Liver (tissue), 9 donors: ENCODE data around the gene LAD1. TPM values are rescaled to one million over a fixed set of nuclear protein-coding genes. Genes with fewer than 3 reads are reported as not detected.

Source experiments
- DNase-seq: peaks from one replicate; pipeline ENCODE4 v3.0.0-alpha.2; 2017; ENCODE audit warnings: low spot score
- H3K27ac ChIP-seq, 2 donors: one replicate each; pipeline ENCODE4 v1.7.0; 2013; ENCODE audit warnings: inconsistent platforms in 2 of 2, low read length in 2 of 2, control low read depth in 1 of 2, low read depth in 1 of 2, mild to moderate bottlenecking in 1 of 2
- H3K27me3 ChIP-seq, 4 donors: one replicate each; pipeline versions ENCODE4 v1.6.1 to v1.7.0; 2013; ENCODE audit warnings: low read length in 3 of 4, inconsistent platforms in 1 of 4, mild to moderate bottlenecking in 1 of 4, moderate library complexity in 1 of 4; ENCODE audit not compliant: control insufficient read depth in 4 of 4, insufficient read depth in 4 of 4
- H3K36me3 ChIP-seq, 4 donors: one replicate each; pipeline versions ENCODE4 v1.6.1 to v1.7.0; 2013; ENCODE audit warnings: low read length in 3 of 4, mild to moderate bottlenecking in 3 of 4, low read depth in 1 of 4, moderate library complexity in 1 of 4; ENCODE audit not compliant: control insufficient read depth in 4 of 4, insufficient read depth in 3 of 4
- H3K4me1 ChIP-seq, 4 donors: one replicate each; pipeline versions ENCODE4 v1.6.1 to v1.7.0; 2013; ENCODE audit warnings: low read length in 3 of 4, mild to moderate bottlenecking in 3 of 4, moderate library complexity in 1 of 4; ENCODE audit not compliant: control insufficient read depth in 4 of 4, insufficient read depth in 4 of 4
- H3K4me3 ChIP-seq, 3 donors: one replicate each; pipeline versions ENCODE4 v1.6.1 to v1.7.0; 2013; ENCODE audit warnings: low read length in 3 of 3, control low read depth in 1 of 3, low read depth in 1 of 3, mild to moderate bottlenecking in 1 of 3
- H3K9ac ChIP-seq, 2 donors: one replicate each; pipeline ENCODE4 v1.7.0; 2013; ENCODE audit warnings: low read length in 2 of 2, mild to moderate bottlenecking in 2 of 2, moderate library complexity in 2 of 2, control low read depth in 1 of 2, low read depth in 1 of 2
- H3K9me3 ChIP-seq, 4 donors: one replicate each; pipeline versions ENCODE4 v1.6.1 to v1.7.0; 2013; ENCODE audit warnings: low read length in 3 of 4; ENCODE audit not compliant: control insufficient read depth in 4 of 4
- ATF3 ChIP-seq: IDR thresholded peaks from 2 replicates; pipeline ENCODE4 v1.6.1; 2016; ENCODE audit warnings: antibody characterized with exemption
- EGR1 ChIP-seq, 2 donors: IDR thresholded peaks; 2 replicates each; pipeline ENCODE4 v1.6.1; 2016 to 2018; ENCODE audit warnings: antibody characterized with exemption in 2 of 2, low read depth in 2 of 2
- FOXA1 ChIP-seq: IDR thresholded peaks from 2 replicates; pipeline ENCODE4 v1.6.1; 2016; ENCODE audit warnings: antibody characterized with exemption
- GABPA ChIP-seq, 2 donors: IDR thresholded peaks in 1 of 2; conservative IDR thresholded peaks in 1 of 2; 2 replicates each; pipeline ENCODE4 v1.6.1; 2016; ENCODE audit warnings: antibody characterized with exemption in 2 of 2, mild to moderate bottlenecking in 1 of 2, moderate library complexity in 1 of 2
- HNF4A ChIP-seq, 2 donors: conservative IDR thresholded peaks; 2 replicates each; pipeline ENCODE4 v1.6.1; 2016; ENCODE audit warnings: antibody characterized with exemption in 2 of 2, mild to moderate bottlenecking in 2 of 2
- HNF4G ChIP-seq: IDR thresholded peaks from 2 replicates; pipeline ENCODE4 v1.6.1; 2016; ENCODE audit warnings: antibody characterized with exemption
- JUND ChIP-seq, 2 donors: IDR thresholded peaks; 2 replicates each; pipeline ENCODE4 v1.6.1; 2016; ENCODE audit warnings: antibody characterized with exemption in 2 of 2
- MAX ChIP-seq: IDR thresholded peaks from 2 replicates; pipeline ENCODE4 v1.6.1; 2016; ENCODE audit warnings: antibody characterized with exemption
- NR2F2 ChIP-seq: IDR thresholded peaks from 2 replicates; pipeline ENCODE4 v1.6.1; 2016; ENCODE audit warnings: antibody characterized with exemption
- RAD21 ChIP-seq, 2 donors: IDR thresholded peaks; 2 replicates each; pipeline ENCODE4 v1.6.1; 2016; ENCODE audit warnings: antibody characterized with exemption in 2 of 2, mild to moderate bottlenecking in 2 of 2
- REST ChIP-seq: IDR thresholded peaks from 2 replicates; pipeline ENCODE4 v1.6.1; 2016; ENCODE audit warnings: antibody characterized with exemption, mild to moderate bottlenecking
- SP1 ChIP-seq: IDR thresholded peaks from 2 replicates; pipeline ENCODE4 v1.6.1; 2018; ENCODE audit warnings: antibody characterized with exemption, mild to moderate bottlenecking
- TAF1 ChIP-seq: conservative IDR thresholded peaks from 2 replicates; pipeline ENCODE4 v1.6.1; 2016; ENCODE audit warnings: antibody characterized with exemption, mild to moderate bottlenecking
- YY1 ChIP-seq: IDR thresholded peaks from 2 replicates; pipeline ENCODE4 v1.6.1; 2016; ENCODE audit warnings: antibody characterized with exemption, mild to moderate bottlenecking
- WGBS: extraction: QIAGEN DNeasy Blood & Tissue Kit; methylation state at CpG from one replicate; pipeline ENCODE4 v1.1.7; 2013; 5-methylcytosine and 5-hydroxymethylcytosine counted together
- polyA plus RNA-seq, 2 donors: library from polyadenylated mRNA; stranded (reverse) in 1 of 2; unstranded in 1 of 2; fragments of 200-250 nt in 1 of 2; fragments of >200 nt in 1 of 2; fragmentation: Nextera tagmentation in 1 of 2; extraction: Ambion mirVana in 1 of 2; gene quantifications; one replicate each; pipeline versions ENCODE4 v1.2.1 to v1.2.3, GENCODE V29; 2013 to 2015
- total RNA-seq, 2 donors: library from RNA; depleted of rRNA; stranded (reverse); fragments of >200 nt; gene quantifications; one replicate each; pipeline ENCODE4 v1.2.3, GENCODE V29; 2014
- donor health status: healthy.
- donor health status: healthy.
- donor health status: healthy.
- donor health status: healthy.
- donor health status: healthy.

LAD1 gene
- total and polyA plus RNA-seq, 4 donors = 3.4 to 13.7 (median 8.5) TPM

DNA sequence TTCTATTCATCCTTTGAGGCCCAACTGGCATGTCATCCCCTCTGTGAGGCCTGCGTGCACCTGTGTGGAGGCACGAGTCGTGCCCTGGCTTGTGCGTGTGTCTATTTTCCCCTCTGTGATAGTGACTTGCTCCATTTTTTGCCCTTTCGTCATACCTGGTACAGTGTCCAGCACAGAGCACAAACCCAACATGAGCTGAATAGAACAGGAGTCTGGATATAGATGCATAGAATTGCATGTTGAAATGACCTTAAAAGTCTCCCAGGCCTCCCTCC, 54.1 kb downstream of the LAD1 start:
- 93% methylated on average over 5 of the region's 5 CpGs for WGBS
- Histone ChIP-seq H3K9me3 (peaks cover 0 to 8% (median 2%) of the 10 kb centered on the region in 4 donors), H3K4me3 (no peak overlapping the region), H3K27ac (no peak overlapping the region), H3K36me3 (no peaks in the 10 kb centered on the region), H3K4me1 (no peaks in the 10 kb centered on the region), H3K9ac (no peak overlapping the region), H3K27me3 (no peaks in the 10 kb centered on the region)
- TF ChIP-seq MAX (no peak), REST (no peak), EGR1 (IDR thresholded peaks at IDR 0.05; ENCODE audit: low read depth in 2 of 2) (no peak), HNF4G (no peak), JUND (IDR thresholded peaks at IDR 0.05) (no peak), NR2F2 (no peak), HNF4A (conservative IDR thresholded peaks at IDR 0.05) (no peak), ATF3 (no peak)
- no peak for DNase-seq

GRCh38 chr1:201344206-201345080, 54.7 kb downstream of the LAD1 start:
- WGBS = 82% methylated on average over 7 of the region's 7 CpGs
- Histone ChIP-seq H3K27ac (no peak overlapping the region), H3K27me3 (no peaks in the 10 kb centered on the region), H3K4me3 (no peak overlapping the region), H3K4me1 (no peaks in the 10 kb centered on the region), H3K9me3 (peaks cover 0 to 8% (median 2%) of the 10 kb centered on the region in 4 donors), H3K36me3 (no peaks in the 10 kb centered on the region), H3K9ac (no peak overlapping the region)
- DNase-seq = no peak
- TF ChIP-seq RAD21 (IDR thresholded peaks at IDR 0.05) = no peak
- TF ChIP-seq SP1 = no peak
- no peak for TF ChIP-seq YY1

DNA sequence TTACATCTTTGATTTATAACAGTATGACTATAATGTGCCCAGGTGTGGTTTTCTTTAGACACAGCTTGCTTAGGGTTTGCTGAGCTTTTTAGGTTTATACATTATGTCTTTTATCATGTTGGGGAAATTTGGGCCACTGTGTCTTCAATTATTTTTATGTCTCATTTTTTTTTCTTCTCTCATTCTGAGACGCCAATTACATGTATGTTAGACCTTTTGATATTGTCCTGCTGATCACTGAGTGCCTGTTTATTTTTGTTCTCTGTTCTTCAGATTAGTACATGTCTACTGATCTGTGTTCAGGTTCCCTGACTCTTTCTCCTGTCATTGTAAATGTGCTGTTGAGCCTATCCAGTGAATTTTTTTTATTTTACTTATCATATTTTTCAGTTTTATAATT, 57.7 kb downstream of the LAD1 start:
- no peak overlapping the region for H3K9ac ChIP-seq
- TF ChIP-seq ATF3 = no peak
- no peak for TF ChIP-seq RAD21 (IDR thresholded peaks at IDR 0.05)
- TF ChIP-seq NR2F2 = no peak
- no peak for TF ChIP-seq FOXA1
- TF ChIP-seq SP1 = no peak
- TF ChIP-seq GABPA (IDR thresholded peaks at IDR 0.05 in 1 of 2, conservative IDR thresholded peaks at IDR 0.05 in 1 of 2) = no peak
- TF ChIP-seq TAF1 = no peak
- no peak for TF ChIP-seq EGR1 (IDR thresholded peaks at IDR 0.05; ENCODE audit: low read depth in 2 of 2)
- TF ChIP-seq HNF4A (conservative IDR thresholded peaks at IDR 0.05) = no peak
- H3K27ac ChIP-seq = no peak overlapping the region
- no peaks in the 10 kb centered on the region for H3K27me3 ChIP-seq
- no peaks in the 10 kb centered on the region for H3K4me1 ChIP-seq
- H3K9me3 ChIP-seq = peaks cover 0 to 8% (median 2%) of the 10 kb centered on the region in 4 donors
- H3K36me3 ChIP-seq = no peaks in the 10 kb centered on the region
- H3K4me3 ChIP-seq = no peak overlapping the region
- no peak for DNase-seq
- WGBS = 82% methylated on average over 1 of the region's 1 CpG
